Measurements from ENCODE around the gene TRIM9.

Gene TRIM9

GRCh38 chr14:51094901-51095853, at the start of gene TRIM9:
TSS of gene TRIM9 (minus strand) at chr14:51095105. CDS start at chr14:51094939, 166 bp downstream.
- peak; percentile 84 for DNase-seq (ENCODE audit: low read depth)

- no peak for DNase-seq (ENCODE audit: low read depth)
Observed at GRCh38 chr14:51140856-51141255, 46.0 kb upstream of the TRIM9 start.

- DNase-seq (ENCODE audit: low read depth) = no peak
Observed at GRCh38 chr14:51140338-51140737, 45.4 kb upstream of the TRIM9 start.

- no peak for DNase-seq (ENCODE audit: low read depth)
Observed at GRCh38 chr14:51139121-51139681, 44.3 kb upstream of the TRIM9 start.

- DNase-seq (ENCODE audit: low read depth) = no peak
Observed at GRCh38 chr14:51138404-51139103, 43.6 kb upstream of the TRIM9 start.

- no peak for DNase-seq (ENCODE audit: low read depth)
Observed at GRCh38 chr14:51131516-51131915, 36.6 kb upstream of the TRIM9 start.

- DNase-seq (ENCODE audit: low read depth) = no peak
Observed at GRCh38 chr14:51129130-51129529, 34.2 kb upstream of the TRIM9 start.

GRCh38 chr14:51124029-51124428, 29.1 kb upstream of the TRIM9 start:
- DNase-seq (ENCODE audit: low read depth) = no peak

- no peak for DNase-seq (ENCODE audit: low read depth)
Observed at GRCh38 chr14:51121096-51121495, 26.2 kb upstream of the TRIM9 start.

- DNase-seq (ENCODE audit: low read depth) = no peak
Observed at GRCh38 chr14:51119411-51120051, 24.6 kb upstream of the TRIM9 start.

- DNase-seq (ENCODE audit: low read depth) = no peak
Observed at GRCh38 chr14:51118993-51119392, 24.1 kb upstream of the TRIM9 start.

GRCh38 chr14:51117593-51117992, 22.7 kb upstream of the TRIM9 start:
- DNase-seq (ENCODE audit: low read depth) = no peak

GRCh38 chr14:51116682-51117081, 21.8 kb upstream of the TRIM9 start:
- no peak for DNase-seq (ENCODE audit: low read depth)

- DNase-seq (ENCODE audit: low read depth) = no peak
Observed at GRCh38 chr14:51109651-51110050, 14.7 kb upstream of the TRIM9 start.

GRCh38 chr14:51107801-51108200, 12.9 kb upstream of the TRIM9 start:
- DNase-seq (ENCODE audit: low read depth) = no peak

- no peak for DNase-seq (ENCODE audit: low read depth)
Observed at GRCh38 chr14:51104467-51104866, 9.6 kb upstream of the TRIM9 start.

GRCh38 chr14:51097287-51097686, 2.4 kb upstream of the TRIM9 start:
- no peak for DNase-seq (ENCODE audit: low read depth)

- DNase-seq (ENCODE audit: low read depth) = no peak
Observed at GRCh38 chr14:51096870-51097269, 2.0 kb upstream of the TRIM9 start.

GRCh38 chr14:51095854-51096823, 1.2 kb upstream of the TRIM9 start:
- DNase-seq (ENCODE audit: low read depth) = no peak

GRCh38 chr14:51094282-51094821, 553 bp downstream of the TRIM9 start:
- no peak for DNase-seq (ENCODE audit: low read depth)
